Measurements from ENCODE around the gene NOP16. TPM values are rescaled to one million over a fixed set of nuclear protein-coding genes. Genes with fewer than 3 reads are reported as not detected.

The NOP16 gene
- total and polyA plus RNA-seq, 2 of the 13 experiments (the other 11 are each of a cell fraction or from before 2014, with no cell fraction given) = 43.3 to 48.4 TPM

GRCh38 chr5:176415952-176416924 lies 27.8 kb upstream of the NOP16 start, which contains the start of gene CLTB (continued):
- peak; percentile 67; the same call in 1 of the 2 replicates for TF ChIP-seq ZNF567 (CRISPR knock-in tag; IDR thresholded peaks at IDR 0.05; ENCODE audit: borderline replicate concordance)
- peak; percentile 71; the same call in 1 of the 2 replicates for TF ChIP-seq ZIK1 (CRISPR knock-in tag; IDR thresholded peaks at IDR 0.05; ENCODE audit: borderline replicate concordance, low read depth)
- peak; percentile 45; the same call in 1 of the 2 replicates for TF ChIP-seq ATF7 (IDR thresholded peaks at IDR 0.05)
- peak; percentile 80; the same call in 1 of the 2 replicates for TF ChIP-seq ATF7 (CRISPR knock-in tag; IDR thresholded peaks at IDR 0.05)
- TF ChIP-seq, protein P1, sequence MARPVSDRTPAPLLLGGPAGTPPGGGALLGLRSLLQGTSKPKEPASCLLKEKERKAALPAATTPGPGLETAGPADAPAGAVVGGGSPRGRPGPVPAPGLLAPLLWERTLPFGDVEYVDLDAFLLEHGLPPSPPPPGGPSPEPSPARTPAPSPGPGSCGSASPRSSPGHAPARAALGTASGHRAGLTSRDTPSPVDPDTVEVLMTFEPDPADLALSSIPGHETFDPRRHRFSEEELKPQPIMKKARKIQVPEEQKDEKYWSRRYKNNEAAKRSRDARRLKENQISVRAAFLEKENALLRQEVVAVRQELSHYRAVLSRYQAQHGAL (CRISPR knock-in tag; IDR thresholded peaks at IDR 0.05; ENCODE audit: not compliant biosample characterization) = no peak
- TF ChIP-seq, protein P2, sequence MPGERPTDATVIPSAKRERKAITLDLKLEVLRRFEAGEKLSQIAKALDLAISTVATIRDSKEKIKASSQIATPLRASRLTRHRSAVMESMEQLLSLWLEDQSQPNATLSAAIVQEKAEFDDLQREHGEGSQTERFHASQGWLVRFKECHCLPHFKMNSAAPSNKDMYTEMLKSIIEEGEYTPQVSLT (CRISPR knock-in tag; IDR thresholded peaks at IDR 0.05; ENCODE audit: borderline replicate concordance, low read depth) = no peak; the same call in 1 of the 2 replicates
- TF ChIP-seq, protein P3, sequence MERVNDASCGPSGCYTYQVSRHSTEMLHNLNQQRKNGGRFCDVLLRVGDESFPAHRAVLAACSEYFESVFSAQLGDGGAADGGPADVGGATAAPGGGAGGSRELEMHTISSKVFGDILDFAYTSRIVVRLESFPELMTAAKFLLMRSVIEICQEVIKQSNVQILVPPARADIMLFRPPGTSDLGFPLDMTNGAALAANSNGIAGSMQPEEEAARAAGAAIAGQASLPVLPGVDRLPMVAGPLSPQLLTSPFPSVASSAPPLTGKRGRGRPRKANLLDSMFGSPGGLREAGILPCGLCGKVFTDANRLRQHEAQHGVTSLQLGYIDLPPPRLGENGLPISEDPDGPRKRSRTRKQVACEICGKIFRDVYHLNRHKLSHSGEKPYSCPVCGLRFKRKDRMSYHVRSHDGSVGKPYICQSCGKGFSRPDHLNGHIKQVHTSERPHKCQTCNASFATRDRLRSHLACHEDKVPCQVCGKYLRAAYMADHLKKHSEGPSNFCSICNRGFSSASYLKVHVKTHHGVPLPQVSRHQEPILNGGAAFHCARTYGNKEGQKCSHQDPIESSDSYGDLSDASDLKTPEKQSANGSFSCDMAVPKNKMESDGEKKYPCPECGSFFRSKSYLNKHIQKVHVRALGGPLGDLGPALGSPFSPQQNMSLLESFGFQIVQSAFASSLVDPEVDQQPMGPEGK (CRISPR knock-in tag; IDR thresholded peaks at IDR 0.05) = peak; percentile 50; the same call in 1 of the 2 replicates
- TF ChIP-seq TBL1XR1 (IDR thresholded peaks at IDR 0.05; ENCODE audit: borderline replicate concordance, low read length, partially characterized antibody) = no peak
- TF ChIP-seq ZNF839 (CRISPR knock-in tag; IDR thresholded peaks at IDR 0.05; ENCODE audit: borderline replicate concordance) = no peak
- TF ChIP-seq HCFC1 (IDR thresholded peaks at IDR 0.05; ENCODE audit: low read depth, low read length) = no peak
- no peak for TF ChIP-seq ZUFSP (CRISPR knock-in tag; IDR thresholded peaks at IDR 0.05; ENCODE audit: borderline replicate concordance)
- no peak for TF ChIP-seq JUNB (CRISPR knock-in tag; IDR thresholded peaks at IDR 0.05; ENCODE audit: borderline replicate concordance)
- no peak for TF ChIP-seq TIGD3 (CRISPR knock-in tag; IDR thresholded peaks at IDR 0.05; ENCODE audit: borderline replicate concordance)
- TF ChIP-seq MBD4 (IDR thresholded peaks at IDR 0.05; ENCODE audit: borderline replicate concordance, low read length) = no peak
- TF ChIP-seq RXRA (CRISPR knock-in tag; IDR thresholded peaks at IDR 0.05) = peak; percentile 44
- TF ChIP-seq, protein P4, sequence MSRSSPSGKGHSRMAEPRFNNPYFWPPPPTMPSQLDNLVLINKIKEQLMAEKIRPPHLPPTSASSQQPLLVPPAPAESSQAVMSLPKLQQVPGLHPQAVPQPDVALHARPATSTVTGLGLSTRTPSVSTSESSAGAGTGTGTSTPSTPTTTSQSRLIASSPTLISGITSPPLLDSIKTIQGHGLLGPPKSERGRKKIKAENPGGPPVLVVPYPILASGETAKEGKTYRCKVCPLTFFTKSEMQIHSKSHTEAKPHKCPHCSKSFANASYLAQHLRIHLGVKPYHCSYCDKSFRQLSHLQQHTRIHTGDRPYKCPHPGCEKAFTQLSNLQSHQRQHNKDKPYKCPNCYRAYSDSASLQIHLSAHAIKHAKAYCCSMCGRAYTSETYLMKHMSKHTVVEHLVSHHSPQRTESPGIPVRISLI (CRISPR knock-in tag; IDR thresholded peaks at IDR 0.05; ENCODE audit: borderline replicate concordance) = peak; percentile 23; the same call in 1 of the 2 replicates
- no peak for TF ChIP-seq ZNF644 (CRISPR knock-in tag; IDR thresholded peaks at IDR 0.05; ENCODE audit: low read depth)
- TF ChIP-seq, protein P5, sequence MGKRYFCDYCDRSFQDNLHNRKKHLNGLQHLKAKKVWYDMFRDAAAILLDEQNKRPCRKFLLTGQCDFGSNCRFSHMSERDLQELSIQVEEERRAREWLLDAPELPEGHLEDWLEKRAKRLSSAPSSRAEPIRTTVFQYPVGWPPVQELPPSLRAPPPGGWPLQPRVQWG (CRISPR knock-in tag; IDR thresholded peaks at IDR 0.05; ENCODE audit: borderline replicate concordance, low read depth) = no peak
- TF ChIP-seq ELF4 (CRISPR knock-in tag; IDR thresholded peaks at IDR 0.05; ENCODE audit: borderline replicate concordance) = no peak
